ENCODE results near the gene BCDIN3D. TPM values are rescaled to one million over a fixed set of nuclear protein-coding genes. Genes with fewer than 3 reads are reported as not detected.
A peak's percentile ranks its signal among the peaks of the same experiment; 100 is the strongest.

Gene BCDIN3D
- polyA plus RNA-seq, 1 of the 3 experiments (the other 2 are of a cell fraction): 2.3 TPM

DNA sequence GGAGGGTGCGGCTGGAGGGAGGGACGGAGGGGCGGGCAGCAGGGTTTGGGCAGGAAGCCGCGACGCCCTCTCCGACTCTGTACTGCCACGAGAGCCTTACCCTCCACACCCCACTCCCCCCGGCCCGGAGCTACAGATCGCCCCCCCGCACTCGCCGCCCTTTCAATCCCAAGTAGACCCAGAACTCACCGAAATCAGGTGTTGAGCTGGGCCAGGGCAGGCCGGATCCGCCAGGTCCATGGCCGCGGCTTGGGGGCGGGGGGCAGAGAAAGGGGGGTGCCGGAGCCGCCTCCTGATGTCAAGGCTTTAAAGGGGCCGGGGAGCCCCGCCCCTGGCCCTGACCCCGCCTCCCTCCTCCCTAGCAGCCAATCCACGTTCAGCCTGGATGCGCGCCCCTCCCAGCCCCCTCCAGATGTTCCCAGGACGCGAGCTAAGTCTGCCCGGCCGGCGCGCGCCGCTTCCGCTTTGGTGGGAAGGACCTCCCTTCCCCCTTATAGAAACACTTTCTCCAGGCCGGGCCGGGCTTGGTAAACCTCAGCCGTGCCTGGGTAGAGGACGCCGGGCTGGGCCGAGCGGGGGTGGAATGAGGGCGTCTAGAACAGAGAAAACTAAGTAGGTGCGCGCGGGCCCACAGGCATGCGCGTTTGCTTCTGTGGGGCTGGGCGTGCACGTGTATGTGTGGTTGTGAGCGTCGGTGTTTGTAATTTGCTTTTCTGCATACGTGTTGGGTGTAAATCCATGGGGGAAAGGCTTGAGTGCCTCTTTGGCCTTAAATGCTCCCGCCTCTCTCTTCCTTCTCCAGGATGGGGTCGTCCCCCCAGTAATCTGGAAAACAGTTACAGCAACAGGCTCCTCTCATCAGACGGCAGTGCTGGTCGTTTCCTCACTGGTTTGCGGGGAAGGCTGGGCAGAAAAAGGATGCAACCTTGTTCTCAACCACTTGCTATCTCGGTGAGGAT is 14.5 kb downstream of the BCDIN3D start, which contains the start of gene NCKAP5L (continued):
- TF ChIP-seq, protein P1, sequence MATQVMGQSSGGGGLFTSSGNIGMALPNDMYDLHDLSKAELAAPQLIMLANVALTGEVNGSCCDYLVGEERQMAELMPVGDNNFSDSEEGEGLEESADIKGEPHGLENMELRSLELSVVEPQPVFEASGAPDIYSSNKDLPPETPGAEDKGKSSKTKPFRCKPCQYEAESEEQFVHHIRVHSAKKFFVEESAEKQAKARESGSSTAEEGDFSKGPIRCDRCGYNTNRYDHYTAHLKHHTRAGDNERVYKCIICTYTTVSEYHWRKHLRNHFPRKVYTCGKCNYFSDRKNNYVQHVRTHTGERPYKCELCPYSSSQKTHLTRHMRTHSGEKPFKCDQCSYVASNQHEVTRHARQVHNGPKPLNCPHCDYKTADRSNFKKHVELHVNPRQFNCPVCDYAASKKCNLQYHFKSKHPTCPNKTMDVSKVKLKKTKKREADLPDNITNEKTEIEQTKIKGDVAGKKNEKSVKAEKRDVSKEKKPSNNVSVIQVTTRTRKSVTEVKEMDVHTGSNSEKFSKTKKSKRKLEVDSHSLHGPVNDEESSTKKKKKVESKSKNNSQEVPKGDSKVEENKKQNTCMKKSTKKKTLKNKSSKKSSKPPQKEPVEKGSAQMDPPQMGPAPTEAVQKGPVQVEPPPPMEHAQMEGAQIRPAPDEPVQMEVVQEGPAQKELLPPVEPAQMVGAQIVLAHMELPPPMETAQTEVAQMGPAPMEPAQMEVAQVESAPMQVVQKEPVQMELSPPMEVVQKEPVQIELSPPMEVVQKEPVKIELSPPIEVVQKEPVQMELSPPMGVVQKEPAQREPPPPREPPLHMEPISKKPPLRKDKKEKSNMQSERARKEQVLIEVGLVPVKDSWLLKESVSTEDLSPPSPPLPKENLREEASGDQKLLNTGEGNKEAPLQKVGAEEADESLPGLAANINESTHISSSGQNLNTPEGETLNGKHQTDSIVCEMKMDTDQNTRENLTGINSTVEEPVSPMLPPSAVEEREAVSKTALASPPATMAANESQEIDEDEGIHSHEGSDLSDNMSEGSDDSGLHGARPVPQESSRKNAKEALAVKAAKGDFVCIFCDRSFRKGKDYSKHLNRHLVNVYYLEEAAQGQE (IDR thresholded peaks at IDR 0.05; ENCODE audit: low read depth, low read length): no peak
- TF ChIP-seq POLR2AphosphoS5 (IDR thresholded peaks at IDR 0.05; ENCODE audit: low read depth, low read length) (peak; percentile 83), GABPA (IDR thresholded peaks at IDR 0.05; ENCODE audit: low read depth) (peak; percentile 50), FOXM1 (IDR thresholded peaks at IDR 0.05; ENCODE audit: low read depth) (no peak), ELF1 (IDR thresholded peaks at IDR 0.05) (peak; percentile 73), EZH2phosphoT487 (IDR thresholded peaks at IDR 0.05; ENCODE audit: borderline replicate concordance, low read depth) (no peak), CHD2 (IDR thresholded peaks at IDR 0.05; ENCODE audit: low read length, partially characterized antibody) (peak; percentile 54), TCF12 (IDR thresholded peaks at IDR 0.05) (peak; percentile 59; the same call in 1 of the 2 replicates), RCOR1 (IDR thresholded peaks at IDR 0.05; ENCODE audit: low read length) (no peak), FOSL2 (IDR thresholded peaks at IDR 0.05; ENCODE audit: borderline replicate concordance, low read depth) (no peak), MXI1 (IDR thresholded peaks at IDR 0.05; ENCODE audit: low read depth, low read length) (peak; percentile 98), FOXJ3 (CRISPR knock-in tag; IDR thresholded peaks at IDR 0.05) (no peak), RFX5 (IDR thresholded peaks at IDR 0.05; ENCODE audit: low read length) (no peak; the same call in 1 of the 2 replicates)
- TF ChIP-seq, protein P2, sequence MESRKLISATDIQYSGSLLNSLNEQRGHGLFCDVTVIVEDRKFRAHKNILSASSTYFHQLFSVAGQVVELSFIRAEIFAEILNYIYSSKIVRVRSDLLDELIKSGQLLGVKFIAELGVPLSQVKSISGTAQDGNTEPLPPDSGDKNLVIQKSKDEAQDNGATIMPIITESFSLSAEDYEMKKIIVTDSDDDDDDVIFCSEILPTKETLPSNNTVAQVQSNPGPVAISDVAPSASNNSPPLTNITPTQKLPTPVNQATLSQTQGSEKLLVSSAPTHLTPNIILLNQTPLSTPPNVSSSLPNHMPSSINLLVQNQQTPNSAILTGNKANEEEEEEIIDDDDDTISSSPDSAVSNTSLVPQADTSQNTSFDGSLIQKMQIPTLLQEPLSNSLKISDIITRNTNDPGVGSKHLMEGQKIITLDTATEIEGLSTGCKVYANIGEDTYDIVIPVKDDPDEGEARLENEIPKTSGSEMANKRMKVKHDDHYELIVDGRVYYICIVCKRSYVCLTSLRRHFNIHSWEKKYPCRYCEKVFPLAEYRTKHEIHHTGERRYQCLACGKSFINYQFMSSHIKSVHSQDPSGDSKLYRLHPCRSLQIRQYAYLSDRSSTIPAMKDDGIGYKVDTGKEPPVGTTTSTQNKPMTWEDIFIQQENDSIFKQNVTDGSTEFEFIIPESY (IDR thresholded peaks at IDR 0.05; ENCODE audit: borderline replicate concordance, low read depth): no peak
- TF ChIP-seq, protein P3, sequence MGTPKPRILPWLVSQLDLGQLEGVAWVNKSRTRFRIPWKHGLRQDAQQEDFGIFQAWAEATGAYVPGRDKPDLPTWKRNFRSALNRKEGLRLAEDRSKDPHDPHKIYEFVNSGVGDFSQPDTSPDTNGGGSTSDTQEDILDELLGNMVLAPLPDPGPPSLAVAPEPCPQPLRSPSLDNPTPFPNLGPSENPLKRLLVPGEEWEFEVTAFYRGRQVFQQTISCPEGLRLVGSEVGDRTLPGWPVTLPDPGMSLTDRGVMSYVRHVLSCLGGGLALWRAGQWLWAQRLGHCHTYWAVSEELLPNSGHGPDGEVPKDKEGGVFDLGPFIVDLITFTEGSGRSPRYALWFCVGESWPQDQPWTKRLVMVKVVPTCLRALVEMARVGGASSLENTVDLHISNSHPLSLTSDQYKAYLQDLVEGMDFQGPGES (IDR thresholded peaks at IDR 0.05; ENCODE audit: low read depth, low read length): no peak
- TF ChIP-seq, protein P4, sequence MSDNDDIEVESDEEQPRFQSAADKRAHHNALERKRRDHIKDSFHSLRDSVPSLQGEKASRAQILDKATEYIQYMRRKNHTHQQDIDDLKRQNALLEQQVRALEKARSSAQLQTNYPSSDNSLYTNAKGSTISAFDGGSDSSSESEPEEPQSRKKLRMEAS (IDR thresholded peaks at IDR 0.05; ENCODE audit: low read depth): peak; percentile 71
